Adrenal gland (tissue), 12 donors: ENCODE data around the gene SFTPA2. TPM values are rescaled to one million over a fixed set of nuclear protein-coding genes. Genes with fewer than 3 reads are reported as not detected.
"Not testable (repeated sequence)": the region's sequence is repeated elsewhere in the genome, so short reads cannot be mapped to it uniquely, and the experiment has no call there.

ENCODE experiments used
- DNase-seq, 7 donors: peaks; one replicate each; pipeline ENCODE4 v3.0.0-alpha.2; 2019 to 2020
- H3K27ac ChIP-seq, 5 donors: fragments of 200-600 bp; sonication (generic) in 4 of 5; 1 replicate in 3 of 5; 2 replicates in 2 of 5; pipeline versions ENCODE4 v1.5.1 to v1.8.0; 2016 to 2020; ENCODE audit warnings: mild to moderate bottlenecking in 1 of 5
- H3K27me3 ChIP-seq: fragments of 200-600 bp; 2 replicates; pipeline ENCODE4 v1.8.0; 2021
- H3K36me3 ChIP-seq, 2 donors: fragments of 200-600 bp; replicated peaks in 1 of 2; 1 replicate in 1 of 2; 2 replicates in 1 of 2; pipeline versions ENCODE4 v1.5.1 to v1.8.0; 2018 to 2022
- H3K4me1 ChIP-seq, 2 donors: fragments of 200-600 bp; replicated peaks in 1 of 2; 1 replicate in 1 of 2; 2 replicates in 1 of 2; pipeline versions ENCODE4 v1.5.1 to v1.8.0; 2018 to 2021
- H3K4me3 ChIP-seq, 4 donors: fragments of 200-600 bp; sonication (generic) in 3 of 4; one replicate each; pipeline ENCODE4 v1.5.1; 2016 to 2018
- H3K9me3 ChIP-seq, 3 donors: fragments of 200-600 bp; sonication (generic) in 1 of 3; replicated peaks in 1 of 3; 1 replicate in 2 of 3; 2 replicates in 1 of 3; pipeline versions ENCODE4 v1.5.1 to v1.8.0; 2016 to 2021
- CTCF ChIP-seq, 6 experiments: fragments of 450-650 bp in 4 of 6; fragments of 200-600 bp in 2 of 6; sonication (generic) in 1 of 6; IDR thresholded peaks; 1 replicate in 5 of 6; 2 replicates in 1 of 6; pipeline versions ENCODE4 v1.5.1 to v1.8.0; 2016 to 2021; ENCODE audit warnings: antibody characterized with exemption in 6 of 6, mild to moderate bottlenecking in 2 of 6, moderate library complexity in 1 of 6
- POLR2A ChIP-seq, 2 donors: fragments of 450-650 bp; IDR thresholded peaks; one replicate each; pipeline ENCODE4 v1.6.1; 2017; ENCODE audit warnings: antibody characterized with exemption in 2 of 2, mild to moderate bottlenecking in 2 of 2, moderate library complexity in 1 of 2
- WGBS, 4 donors: extraction: QIAGEN DNeasy Blood & Tissue Kit in 2 of 4; methylation state at CpG; one replicate each; pipeline versions ENCODE4 v1.1.5 to v1.1.7; 2013 to 2017; 5-methylcytosine and 5-hydroxymethylcytosine counted together
- intact Hi-C, 2 donors: fragments of 100-400 bp; cut with DNase I; formaldehyde crosslinking; loops; one replicate each; pipeline versions ENCODE4 v1.14.1 to v1.15.0; 2022 to 2023
- polyA plus RNA-seq, 3 donors: library from polyadenylated mRNA; stranded (reverse); fragments of 200-250 nt in 2 of 3; fragments of 350-450 nt in 1 of 3; fragmentation: Illumina TruSeq in 1 of 3; extraction: RNeasy Lipid Tissue Mini Kit (QIAGEN cat#74804) in 1 of 3; gene quantifications; one replicate each; pipeline ENCODE4 v1.2.3, GENCODE V29; 2013 to 2014
- total RNA-seq, 9 donors: library from RNA; depleted of rRNA in 4 of 9; stranded (reverse); fragments of >200 nt in 4 of 9; fragments of 120-200 nt in 1 of 9; fragmentation: NEBNext Ultra II Directional in 1 of 9; extraction: Animal tissue kit (Norgen Biotek cat#: 25700) in 1 of 9; gene quantifications; one replicate each; pipeline versions ENCODE4 v1.1.0 to v1.2.4, GENCODE V29; 2013 to 2023
- donor health status: healthy with polysubstance abuse.
- donor health status: Bipolar disorder and iron deficiency.
- donor health status: DM: yes; HTN: yes; CAD: no.
- donor health status: DM: no; HTN: no; CAD: no.
- donor health status: DM: no; HTN: no; CAD: no.
- donor health status: DM: yes; HTN: yes; CAD: no.

SFTPA2 gene
- total and polyA plus RNA-seq, 12 donors = 0.06 to 10.1 (median 0.58) TPM; not detected in 6

- H3K27ac ChIP-seq = no peak overlapping the region
- H3K4me1 ChIP-seq = no peaks in the 10 kb centered on the region
- H3K27me3 ChIP-seq = no peaks in the 10 kb centered on the region
- WGBS, 4 donors = 34 to 55% (median 44%) methylated on average over 2 of the region's 2 CpGs
- intact Hi-C loops = loop anchor here in 1 of 2 donors (10.0 kb wide), 1 partner anchor 502 kb away; no protein-coding TSS in a partner anchor
- H3K4me3 ChIP-seq = no peak overlapping the region
- no peaks in the 10 kb centered on the region for H3K36me3 ChIP-seq
- TF ChIP-seq POLR2A (IDR thresholded peaks at IDR 0.05) = no peak
- TF ChIP-seq CTCF (IDR thresholded peaks at IDR 0.05) = no peak
- DNase-seq = no peak
- no peaks in the 10 kb centered on the region for H3K9me3 ChIP-seq
These were observed 17.6 kb downstream of the SFTPA2 start for GRCh38 chr10:79542626-79543025.

GRCh38 chr10:79540930-79541329 is 19.3 kb downstream of the SFTPA2 start:
- intact Hi-C loops = loop anchor here in 1 of 2 donors (10.0 kb wide), 1 partner anchor 504 kb away; no protein-coding TSS in a partner anchor
- 70 to 100% (median 86%) methylated on average over 1 of the region's 1 CpG for WGBS, 4 donors
- not testable (repeated sequence) for H3K4me3 ChIP-seq, H3K36me3 ChIP-seq, H3K27ac ChIP-seq, DNase-seq, H3K9me3 ChIP-seq, H3K27me3 ChIP-seq, H3K4me1 ChIP-seq

GRCh38 chr10:79538311-79538710 is 21.9 kb downstream of the SFTPA2 start:
- H3K27me3 ChIP-seq, H3K4me3 ChIP-seq, H3K36me3 ChIP-seq, H3K27ac ChIP-seq, H3K4me1 ChIP-seq, intact Hi-C loops, H3K9me3 ChIP-seq, DNase-seq: not testable (repeated sequence)
- 59 to 74% (median 72%) methylated on average over 6 of the region's 6 CpGs for WGBS, 4 donors

GRCh38 chr10:79533903-79534175 is 26.4 kb downstream of the SFTPA2 start:
- intact Hi-C loops = not testable (repeated sequence)

GRCh38 chr10:79533142-79533902 is 26.9 kb downstream of the SFTPA2 start:
- H3K36me3 ChIP-seq, H3K4me3 ChIP-seq, intact Hi-C loops, H3K27ac ChIP-seq, H3K9me3 ChIP-seq, H3K27me3 ChIP-seq, H3K4me1 ChIP-seq: not testable (repeated sequence)
- DNase-seq = peak in 2 of 7 donors; percentile 13 to 19
- 76 to 83% (median 80%) methylated on average over 7 to 11 of the region's 11 CpGs for WGBS, 4 donors

More at GRCh38 chr10:79533903-79534175, 26.4 kb downstream of the SFTPA2 start:
- not testable (repeated sequence) for H3K9me3 ChIP-seq, H3K27ac ChIP-seq, H3K27me3 ChIP-seq, DNase-seq, H3K4me1 ChIP-seq, H3K4me3 ChIP-seq, H3K36me3 ChIP-seq
- 78 to 100% methylated on average over 1 of the region's 5 CpGs; no CpG with 5 or more reads in 2 of the 4 donors for WGBS, 4 donors

- DNase-seq, H3K4me1 ChIP-seq, H3K27ac ChIP-seq, H3K4me3 ChIP-seq, intact Hi-C loops, H3K9me3 ChIP-seq, H3K27me3 ChIP-seq, H3K36me3 ChIP-seq: not testable (repeated sequence)
- 84 to 91% (median 88%) methylated on average over 1 to 4 of the region's 4 CpGs for WGBS, 4 donors
These were observed 31.9 kb downstream of the SFTPA2 start for GRCh38 chr10:79528261-79528660.

- DNase-seq, H3K9me3 ChIP-seq, H3K4me3 ChIP-seq, H3K27ac ChIP-seq, H3K27me3 ChIP-seq, H3K4me1 ChIP-seq, intact Hi-C loops, H3K36me3 ChIP-seq: not testable (repeated sequence)
- WGBS, 4 donors = 74 to 80% (median 77%) methylated on average over 5 to 7 of the region's 8 CpGs
These were observed 35.0 kb downstream of the SFTPA2 start for GRCh38 chr10:79525049-79525710.

- H3K4me1 ChIP-seq, H3K27me3 ChIP-seq, intact Hi-C loops, H3K36me3 ChIP-seq, H3K4me3 ChIP-seq, DNase-seq, H3K27ac ChIP-seq, H3K9me3 ChIP-seq: not testable (repeated sequence)
- 80 to 94% (median 85%) methylated on average over 7 to 10 of the region's 13 CpGs for WGBS, 4 donors
These were observed 36.9 kb downstream of the SFTPA2 start for GRCh38 chr10:79523157-79523853.

- H3K27ac ChIP-seq, H3K27me3 ChIP-seq, H3K4me1 ChIP-seq, DNase-seq, intact Hi-C loops, H3K9me3 ChIP-seq, H3K36me3 ChIP-seq, H3K4me3 ChIP-seq: not testable (repeated sequence)
- 84 to 99% (median 90%) methylated on average over 2 to 3 of the region's 4 CpGs for WGBS, 4 donors
These were observed 37.7 kb downstream of the SFTPA2 start for GRCh38 chr10:79522464-79522863.

GRCh38 chr10:79521751-79522150 is 38.5 kb downstream of the SFTPA2 start:
- H3K27ac ChIP-seq, H3K4me3 ChIP-seq, H3K4me1 ChIP-seq, DNase-seq, H3K9me3 ChIP-seq, H3K27me3 ChIP-seq, H3K36me3 ChIP-seq, intact Hi-C loops: not testable (repeated sequence)
- WGBS, 4 donors = 83 to 89% (median 84%) methylated on average over 2 to 6 of the region's 6 CpGs
